Breast epithelium (tissue), 3 donors: ENCODE measurements around the gene NCKAP5L.

Experiments
- POLR2A ChIP-seq: fragments of 450-650 bp; IDR thresholded peaks from one replicate; pipeline ENCODE4 v1.6.1; 2016; ENCODE audit warnings: antibody characterized with exemption, mild to moderate bottlenecking, moderate library complexity
- TF ChIP-seq, protein P1 (sequence below), 3 donors: fragments of 450-650 bp; IDR thresholded peaks; one replicate each; pipeline ENCODE4 v1.5.1; 2016 to 2017; ENCODE audit warnings: antibody characterized with exemption in 3 of 3, mild to moderate bottlenecking in 3 of 3, moderate library complexity in 3 of 3

- TF ChIP-seq, protein P1, sequence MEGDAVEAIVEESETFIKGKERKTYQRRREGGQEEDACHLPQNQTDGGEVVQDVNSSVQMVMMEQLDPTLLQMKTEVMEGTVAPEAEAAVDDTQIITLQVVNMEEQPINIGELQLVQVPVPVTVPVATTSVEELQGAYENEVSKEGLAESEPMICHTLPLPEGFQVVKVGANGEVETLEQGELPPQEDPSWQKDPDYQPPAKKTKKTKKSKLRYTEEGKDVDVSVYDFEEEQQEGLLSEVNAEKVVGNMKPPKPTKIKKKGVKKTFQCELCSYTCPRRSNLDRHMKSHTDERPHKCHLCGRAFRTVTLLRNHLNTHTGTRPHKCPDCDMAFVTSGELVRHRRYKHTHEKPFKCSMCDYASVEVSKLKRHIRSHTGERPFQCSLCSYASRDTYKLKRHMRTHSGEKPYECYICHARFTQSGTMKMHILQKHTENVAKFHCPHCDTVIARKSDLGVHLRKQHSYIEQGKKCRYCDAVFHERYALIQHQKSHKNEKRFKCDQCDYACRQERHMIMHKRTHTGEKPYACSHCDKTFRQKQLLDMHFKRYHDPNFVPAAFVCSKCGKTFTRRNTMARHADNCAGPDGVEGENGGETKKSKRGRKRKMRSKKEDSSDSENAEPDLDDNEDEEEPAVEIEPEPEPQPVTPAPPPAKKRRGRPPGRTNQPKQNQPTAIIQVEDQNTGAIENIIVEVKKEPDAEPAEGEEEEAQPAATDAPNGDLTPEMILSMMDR (IDR thresholded peaks at IDR 0.05): no peak
- no peak for TF ChIP-seq POLR2A
Measured at GRCh38 chr12:49798248-49798647, 30.0 kb downstream of the NCKAP5L start.
